Fibroblast of lung (primary cell): Measurements from ENCODE around the gene ADAD2. TPM values are rescaled to one million over a fixed set of nuclear protein-coding genes. Genes with fewer than 3 reads are reported as not detected.

ENCODE experiments used
- DNase-seq, 2 donors: peaks; one replicate each; pipeline versions ENCODE4 v3.0.0 to v3.0.0-alpha.2; 2010; ENCODE audit warnings: low read depth in 2 of 2
- H2AFZ ChIP-seq: 2 replicates; pipeline ENCODE4 v1.5.1; 2012; ENCODE audit warnings: low read length, control low read depth, inconsistent platforms
- H3K27ac ChIP-seq: 2 replicates; pipeline ENCODE4 v1.5.1; 2011; ENCODE audit warnings: low read length, control low read depth; ENCODE audit not compliant: insufficient read depth
- H3K27me3 ChIP-seq: 2 replicates; pipeline ENCODE4 v1.5.1; 2011; ENCODE audit warnings: mild to moderate bottlenecking, low read length; ENCODE audit not compliant: control insufficient read depth, insufficient read depth
- H3K36me3 ChIP-seq: 2 replicates; pipeline ENCODE4 v1.5.1; 2011; ENCODE audit warnings: low read length; ENCODE audit not compliant: control insufficient read depth, insufficient read depth
- H3K4me1 ChIP-seq: 2 replicates; pipeline ENCODE4 v1.5.1; 2011; ENCODE audit warnings: low read length; ENCODE audit not compliant: control insufficient read depth, insufficient read depth; ENCODE audit errors: extremely low read depth
- H3K4me2 ChIP-seq: 2 replicates; pipeline ENCODE4 v1.5.1; 2011; ENCODE audit warnings: low read length, control low read depth; ENCODE audit not compliant: insufficient read depth; ENCODE audit errors: extremely low read depth
- H3K4me3 ChIP-seq, 4 experiments: fragments of 200-600 bp in 1 of 4; sonication (generic) in 1 of 4; replicated peaks in 1 of 4; 2 replicates each; pipeline ENCODE4 v1.5.1; 2011 to 2016; ENCODE audit warnings: low read length in 4 of 4, low read depth in 3 of 4, mild to moderate bottlenecking in 3 of 4, control low read depth in 2 of 4, inconsistent platforms in 1 of 4, mixed read lengths in 1 of 4; ENCODE audit not compliant: insufficient read depth in 1 of 4; ENCODE audit errors: control extremely low read depth in 1 of 4
- H3K79me2 ChIP-seq: 2 replicates; pipeline ENCODE4 v1.5.1; 2012; ENCODE audit warnings: mild to moderate bottlenecking, low read length, inconsistent platforms; ENCODE audit not compliant: control insufficient read depth, insufficient read depth
- H3K9ac ChIP-seq: 2 replicates; pipeline ENCODE4 v1.5.1; 2011; ENCODE audit warnings: mild to moderate bottlenecking, low read length, control low read depth; ENCODE audit not compliant: insufficient read depth
- H3K9me3 ChIP-seq: 2 replicates; pipeline ENCODE4 v1.5.1; 2012; ENCODE audit warnings: low read depth, low read length; ENCODE audit not compliant: control insufficient read depth, insufficient read depth
- H4K20me1 ChIP-seq: 2 replicates; pipeline ENCODE4 v1.5.1; 2011; ENCODE audit warnings: low read length; ENCODE audit not compliant: control insufficient read depth, insufficient read depth; ENCODE audit errors: extremely low read depth
- CTCF ChIP-seq, 2 donors: IDR thresholded peaks in 1 of 2; conservative IDR thresholded peaks in 1 of 2; 1 replicate in 1 of 2; 2 replicates in 1 of 2; pipeline ENCODE4 v1.5.1; 2011 to 2012; ENCODE audit warnings: low read length in 2 of 2, control low read depth in 1 of 2, inconsistent platforms in 1 of 2, low read depth in 1 of 2, mild to moderate bottlenecking in 1 of 2
- EZH2 ChIP-seq: IDR thresholded peaks from 2 replicates; pipeline ENCODE4 v1.5.1; 2012; ENCODE audit warnings: low read length, control low read depth, mild to moderate bottlenecking; ENCODE audit errors: missing control alignments
- polyA plus RNA-seq, 2 donors: library from polyadenylated mRNA; depleted of rRNA in 1 of 2; stranded (reverse) in 1 of 2; unstranded in 1 of 2; fragments of >200 nt; gene quantifications; 2 replicates each; pipeline ENCODE4 v1.2.1, GENCODE V29; 2011 to 2012; ENCODE audit warnings: missing spikeins in 1 of 2
- total RNA-seq: library from RNA; depleted of rRNA; stranded (reverse); fragments of >200 nt; gene quantifications from 2 replicates; pipeline ENCODE4 v1.2.1, GENCODE V29; 2014

ADAD2 gene
- total and polyA plus RNA-seq, 2 donors (not counting 1 experiment from before 2014, with no cell fraction given) = not detected

- H3K4me2 ChIP-seq = no peak overlapping the region
- peaks cover 27% of the 10 kb centered on the region for H3K4me1 ChIP-seq
- H3K79me2 ChIP-seq = no peaks in the 10 kb centered on the region
- H4K20me1 ChIP-seq = no peaks in the 10 kb centered on the region
- peak; percentile 41 to 43 for DNase-seq
- H3K36me3 ChIP-seq = peaks cover 9% of the 10 kb centered on the region
- H3K27ac ChIP-seq = no peak overlapping the region
- TF ChIP-seq CTCF (conservative IDR thresholded peaks at IDR 0.05 in 1 of 2, IDR thresholded peaks at IDR 0.05 in 1 of 2; ENCODE audit: low read depth in 1 of 2, low read length in 2 of 2) (peak; percentile 65 to 74), EZH2 (no peak)
- no peak overlapping the region for H3K4me3 ChIP-seq
- H3K9ac ChIP-seq = no peak overlapping the region
- H3K27me3 ChIP-seq = no peaks in the 10 kb centered on the region
- H3K9me3 ChIP-seq = no peaks in the 10 kb centered on the region
- no peak overlapping the region for H2AFZ ChIP-seq
Observed at GRCh38 chr16:84175350-84176081, 15.4 kb upstream of the ADAD2 start.

DNA sequence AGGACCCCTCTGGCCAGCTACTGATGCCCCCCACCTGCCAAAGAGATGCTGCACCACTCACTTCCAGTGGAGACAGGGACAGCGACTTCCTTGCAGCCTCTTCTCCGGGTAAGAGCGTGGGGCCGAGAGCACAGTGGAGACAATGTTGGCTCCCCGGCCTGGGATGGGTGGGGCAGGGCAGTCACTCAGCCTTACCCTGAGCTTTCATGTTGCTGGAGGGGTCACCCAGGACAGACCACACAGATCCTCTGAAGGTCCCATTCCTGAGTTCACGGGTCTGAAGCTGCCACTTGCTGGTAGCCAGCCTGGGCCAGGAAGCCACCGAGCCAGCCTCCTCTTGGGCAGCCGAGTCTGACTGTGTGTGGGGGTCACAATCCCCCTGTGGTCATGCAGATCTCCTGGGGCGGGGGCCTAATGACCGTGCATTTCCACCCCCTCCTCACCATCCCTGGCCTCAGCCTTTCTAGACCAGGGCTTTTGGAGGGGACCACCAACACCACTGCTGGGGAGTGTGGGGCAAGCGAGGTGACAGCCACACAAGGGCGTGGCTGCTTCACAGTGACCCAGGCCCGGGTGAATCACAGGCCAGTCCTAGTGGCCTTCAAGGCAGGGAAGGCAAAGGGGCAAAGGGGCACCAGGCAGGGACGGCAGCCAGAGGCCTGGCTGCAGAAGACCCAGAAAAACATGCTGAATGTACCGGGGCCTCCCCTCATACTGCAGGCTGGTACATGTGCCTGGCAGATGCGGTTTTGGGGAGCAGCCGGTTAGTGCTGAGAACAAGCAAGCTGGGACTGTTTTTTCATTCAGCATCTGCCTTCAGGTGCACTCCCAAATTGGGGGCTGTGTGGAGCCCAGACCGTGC lies 14.5 kb upstream of the ADAD2 start:
- Histone ChIP-seq H3K4me2 (peak overlapping the region; percentile 82), H3K9ac (no peak overlapping the region), H3K4me3 (no peak overlapping the region), H3K36me3 (peaks cover 15% of the 10 kb centered on the region), H3K79me2 (no peaks in the 10 kb centered on the region), H2AFZ (no peak overlapping the region), H3K4me1 (peaks cover 27% of the 10 kb centered on the region), H3K27ac (peak overlapping the region; percentile 61), H3K9me3 (no peaks in the 10 kb centered on the region), H3K27me3 (no peaks in the 10 kb centered on the region), H4K20me1 (no peaks in the 10 kb centered on the region)
- no peak for DNase-seq
- TF ChIP-seq CTCF (conservative IDR thresholded peaks at IDR 0.05 in 1 of 2, IDR thresholded peaks at IDR 0.05 in 1 of 2; ENCODE audit: low read depth in 1 of 2, low read length in 2 of 2) (no peak), EZH2 (no peak)

- H4K20me1 ChIP-seq = no peaks in the 10 kb centered on the region
- peaks cover 22% of the 10 kb centered on the region for H3K36me3 ChIP-seq
- no peak overlapping the region for H3K4me2 ChIP-seq
- no peaks in the 10 kb centered on the region for H3K9me3 ChIP-seq
- H3K79me2 ChIP-seq = no peaks in the 10 kb centered on the region
- no peaks in the 10 kb centered on the region for H3K27me3 ChIP-seq
- H3K27ac ChIP-seq = peak overlapping the region; percentile 61
- no peak overlapping the region for H3K4me3 ChIP-seq
- H3K4me1 ChIP-seq = peaks cover 27% of the 10 kb centered on the region
- TF ChIP-seq EZH2 = no peak
- no peak for TF ChIP-seq CTCF (conservative IDR thresholded peaks at IDR 0.05 in 1 of 2, IDR thresholded peaks at IDR 0.05 in 1 of 2; ENCODE audit: low read depth in 1 of 2, low read length in 2 of 2)
- H3K9ac ChIP-seq = peak overlapping the region; percentile 4
- H2AFZ ChIP-seq = no peak overlapping the region
- peak in 1 of 2 donors; percentile 86 for DNase-seq
Observed at GRCh38 chr16:84177741-84178073, 13.2 kb upstream of the ADAD2 start.
